GM18511 (cell line): ENCODE measurements around the gene FBXL13.
"Not testable (repeated sequence)": the region's sequence is repeated elsewhere in the genome, so short reads cannot be mapped to it uniquely, and the experiment has no call there.

Experiments
- ATAC-seq: cut with Tn5 transposase; IDR thresholded peaks from one replicate; pipeline ENCODE4 v1.9.1; 2021; ENCODE audit warnings: mild to moderate bottlenecking, moderate library complexity; ENCODE audit not compliant: unreplicated experiment

Gene FBXL13

GRCh38 chr7:102788770-102789169 lies 285.8 kb downstream of the FBXL13 start:
- ATAC-seq, result not testable (repeated sequence)

- ATAC-seq, result not testable (repeated sequence)
Measured at GRCh38 chr7:102780926-102781325, 293.7 kb downstream of the FBXL13 start.

GRCh38 chr7:102778663-102779062 lies 295.9 kb downstream of the FBXL13 start:
- not testable (repeated sequence) for ATAC-seq

- not testable (repeated sequence) for ATAC-seq
Measured at GRCh38 chr7:102776217-102776616, 298.4 kb downstream of the FBXL13 start.

GRCh38 chr7:102770467-102770866 lies 304.1 kb downstream of the FBXL13 start:
- peak; percentile 79 for ATAC-seq

- peak; percentile 26 for ATAC-seq
Measured at GRCh38 chr7:102769657-102770192, 304.9 kb downstream of the FBXL13 start.

- not testable (repeated sequence) for ATAC-seq
Measured at GRCh38 chr7:102763295-102763905, 311.2 kb downstream of the FBXL13 start.
